Measurements from ENCODE around the gene PDLIM5. TPM values are rescaled to one million over a fixed set of nuclear protein-coding genes. Genes with fewer than 3 reads are reported as not detected.

Gene PDLIM5
- total RNA-seq, 1 donor from 2014 or later: 137 TPM

DNA sequence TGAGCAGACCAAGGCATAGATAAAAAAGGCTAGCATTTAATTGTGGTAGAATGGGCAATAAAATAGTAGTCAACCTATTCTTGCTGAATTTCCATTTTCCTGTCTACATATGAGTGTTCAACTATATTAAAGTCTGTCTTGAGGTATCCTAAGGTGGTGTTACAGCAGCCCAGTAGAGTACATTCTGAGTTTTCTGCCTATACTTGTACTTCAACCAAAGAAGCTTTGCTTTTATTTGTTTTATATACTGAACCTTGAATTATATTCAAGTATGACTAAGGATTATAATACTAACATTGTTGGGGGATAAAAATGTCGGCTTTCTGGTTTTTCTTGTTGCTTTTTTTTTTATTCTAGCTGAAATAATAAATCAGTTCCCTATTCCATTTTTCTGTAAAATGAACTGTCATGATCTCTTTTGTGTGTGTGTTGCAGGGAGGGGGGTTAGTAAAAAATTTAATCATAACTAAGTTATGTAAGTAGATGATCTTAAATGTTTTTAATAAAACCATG is 106.7 kb downstream of the PDLIM5 start:
- no peak for DNase-seq (ENCODE audit: extremely low spot score in 2 of 2)
- intact Hi-C loops (cut with DNase I): no loop called here
- Histone ChIP-seq H3K4me1 (peaks cover 48% of the 10 kb centered on the region), H3K36me3 (no peaks in the 10 kb centered on the region), H3K27me3 (no peaks in the 10 kb centered on the region), H3K27ac (no peak overlapping the region), H3K9me3 (no peaks in the 10 kb centered on the region), H3K4me3 (no peak overlapping the region)
- TF ChIP-seq POLR2A (IDR thresholded peaks at IDR 0.05): no peak
- TF ChIP-seq, protein P1, sequence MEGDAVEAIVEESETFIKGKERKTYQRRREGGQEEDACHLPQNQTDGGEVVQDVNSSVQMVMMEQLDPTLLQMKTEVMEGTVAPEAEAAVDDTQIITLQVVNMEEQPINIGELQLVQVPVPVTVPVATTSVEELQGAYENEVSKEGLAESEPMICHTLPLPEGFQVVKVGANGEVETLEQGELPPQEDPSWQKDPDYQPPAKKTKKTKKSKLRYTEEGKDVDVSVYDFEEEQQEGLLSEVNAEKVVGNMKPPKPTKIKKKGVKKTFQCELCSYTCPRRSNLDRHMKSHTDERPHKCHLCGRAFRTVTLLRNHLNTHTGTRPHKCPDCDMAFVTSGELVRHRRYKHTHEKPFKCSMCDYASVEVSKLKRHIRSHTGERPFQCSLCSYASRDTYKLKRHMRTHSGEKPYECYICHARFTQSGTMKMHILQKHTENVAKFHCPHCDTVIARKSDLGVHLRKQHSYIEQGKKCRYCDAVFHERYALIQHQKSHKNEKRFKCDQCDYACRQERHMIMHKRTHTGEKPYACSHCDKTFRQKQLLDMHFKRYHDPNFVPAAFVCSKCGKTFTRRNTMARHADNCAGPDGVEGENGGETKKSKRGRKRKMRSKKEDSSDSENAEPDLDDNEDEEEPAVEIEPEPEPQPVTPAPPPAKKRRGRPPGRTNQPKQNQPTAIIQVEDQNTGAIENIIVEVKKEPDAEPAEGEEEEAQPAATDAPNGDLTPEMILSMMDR (IDR thresholded peaks at IDR 0.05): no peak

DNA sequence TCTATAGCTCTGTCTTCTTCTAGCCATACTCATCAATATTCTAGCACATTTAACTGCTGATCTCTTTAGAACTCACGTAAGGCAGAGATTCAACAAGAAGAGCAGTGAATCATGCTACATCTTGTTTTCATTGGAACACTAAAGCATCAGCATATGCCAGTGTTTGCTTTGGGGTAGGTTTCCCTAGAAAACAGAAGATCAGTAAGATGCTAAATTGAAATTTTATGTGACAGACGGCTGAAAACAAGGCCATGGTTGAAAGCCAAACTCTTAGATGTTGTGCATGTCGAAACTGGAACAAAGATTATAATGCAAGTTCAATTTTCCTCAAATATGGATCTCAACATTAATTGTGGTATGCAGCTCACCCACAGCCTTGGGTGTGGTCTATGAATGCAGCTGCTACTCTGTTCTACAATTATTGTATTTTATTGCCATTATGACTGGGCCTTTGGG is 107.6 kb downstream of the PDLIM5 start:
- Histone ChIP-seq H3K27me3 (no peaks in the 10 kb centered on the region), H3K27ac (no peak overlapping the region), H3K4me1 (peaks cover 48% of the 10 kb centered on the region), H3K36me3 (no peaks in the 10 kb centered on the region), H3K4me3 (no peak overlapping the region), H3K9me3 (no peaks in the 10 kb centered on the region)
- no peak for DNase-seq (ENCODE audit: extremely low spot score in 2 of 2)
- TF ChIP-seq, protein P1 (IDR thresholded peaks at IDR 0.05): no peak
- TF ChIP-seq POLR2AphosphoS5 (IDR thresholded peaks at IDR 0.05; ENCODE audit: insufficient read depth in 1 of 2, low read depth in 1 of 2): peak in 1 of 2 donors; percentile 42
- intact Hi-C loops (cut with DNase I): no loop called here

DNA sequence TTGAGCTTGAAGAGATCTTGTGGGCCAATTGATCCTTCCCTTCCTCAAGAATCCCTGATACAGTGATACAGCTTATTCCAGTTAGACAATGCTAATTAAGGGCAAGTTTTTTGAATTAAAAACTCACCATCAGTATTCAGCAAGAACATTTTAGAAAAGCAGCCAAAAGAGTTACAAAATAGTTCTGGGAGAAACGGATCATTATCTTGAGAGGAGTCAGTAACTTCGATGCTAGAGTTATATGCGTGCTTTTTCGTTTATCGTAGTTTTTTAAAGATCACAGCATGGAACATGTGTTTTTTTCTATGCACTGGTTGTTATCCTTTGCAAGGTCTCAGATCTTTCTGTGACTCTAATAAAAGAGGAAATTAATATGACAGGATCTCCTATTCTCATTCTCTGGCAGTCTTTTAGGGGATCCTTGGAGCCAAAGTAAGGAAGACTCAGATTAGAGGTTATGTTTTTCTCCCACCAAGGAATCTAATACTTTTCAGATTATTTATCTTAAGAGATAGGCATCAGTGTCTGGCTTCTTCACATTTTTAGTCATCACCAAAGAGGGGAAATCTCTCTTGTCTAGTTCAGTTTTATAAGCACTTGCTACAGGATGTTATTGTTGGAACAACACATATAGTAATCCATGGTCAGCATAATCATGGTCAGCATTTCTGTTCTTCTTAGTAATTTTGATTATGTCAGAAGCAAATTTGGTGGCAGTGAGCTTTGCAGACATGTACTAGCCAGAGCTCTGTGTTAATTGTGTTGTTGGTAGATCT is 109.7 kb downstream of the PDLIM5 start:
- intact Hi-C loops (cut with DNase I): loop anchor here (10.0 kb wide), 1 partner anchor 107 kb away; the partner anchor contains the start of gene PDLIM5
- DNase-seq (ENCODE audit: extremely low spot score in 2 of 2): no peak
- Histone ChIP-seq H3K4me1 (peaks cover 48% of the 10 kb centered on the region), H3K9me3 (no peaks in the 10 kb centered on the region), H3K27ac (peak overlapping the region; percentile 2), H3K4me3 (no peak overlapping the region), H3K27me3 (no peaks in the 10 kb centered on the region), H3K36me3 (no peaks in the 10 kb centered on the region)
- TF ChIP-seq POLR2AphosphoS5 (IDR thresholded peaks at IDR 0.05; ENCODE audit: insufficient read depth in 1 of 2, low read depth in 1 of 2) (peak in 1 of 2 donors; percentile 19), POLR2A (IDR thresholded peaks at IDR 0.05) (no peak)
- TF ChIP-seq, protein P1 (IDR thresholded peaks at IDR 0.05): no peak

DNA sequence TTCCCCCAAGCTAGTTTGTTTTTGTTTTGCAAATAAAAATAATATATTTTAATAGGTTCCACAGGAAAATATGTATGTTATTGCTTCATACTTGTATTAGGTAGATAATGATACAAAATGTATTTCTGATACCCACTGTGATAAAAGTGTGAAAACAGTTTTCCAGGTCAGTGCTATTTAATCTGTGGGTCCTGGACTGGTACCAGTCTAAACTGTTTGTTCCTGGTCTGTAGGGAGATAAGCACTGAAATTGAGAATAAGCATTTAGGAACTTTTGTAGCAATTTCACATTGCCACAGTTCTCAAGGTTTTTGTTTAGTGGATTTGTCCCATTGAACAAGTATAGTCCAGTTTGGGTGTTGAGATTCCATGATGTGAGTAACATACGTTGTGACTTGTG is 110.5 kb downstream of the PDLIM5 start:
- Histone ChIP-seq H3K36me3 (no peaks in the 10 kb centered on the region), H3K4me3 (no peak overlapping the region), H3K27me3 (no peaks in the 10 kb centered on the region), H3K27ac (no peak overlapping the region), H3K9me3 (no peaks in the 10 kb centered on the region), H3K4me1 (peaks cover 48% of the 10 kb centered on the region)
- intact Hi-C loops (cut with DNase I): loop anchor here (10.0 kb wide), 1 partner anchor 107 kb away; the partner anchor contains the start of gene PDLIM5
- TF ChIP-seq, protein P1 (IDR thresholded peaks at IDR 0.05): no peak
- no peak for TF ChIP-seq POLR2AphosphoS5 (IDR thresholded peaks at IDR 0.05; ENCODE audit: insufficient read depth in 1 of 2, low read depth in 1 of 2)
- no peak for DNase-seq (ENCODE audit: extremely low spot score in 2 of 2)

DNA sequence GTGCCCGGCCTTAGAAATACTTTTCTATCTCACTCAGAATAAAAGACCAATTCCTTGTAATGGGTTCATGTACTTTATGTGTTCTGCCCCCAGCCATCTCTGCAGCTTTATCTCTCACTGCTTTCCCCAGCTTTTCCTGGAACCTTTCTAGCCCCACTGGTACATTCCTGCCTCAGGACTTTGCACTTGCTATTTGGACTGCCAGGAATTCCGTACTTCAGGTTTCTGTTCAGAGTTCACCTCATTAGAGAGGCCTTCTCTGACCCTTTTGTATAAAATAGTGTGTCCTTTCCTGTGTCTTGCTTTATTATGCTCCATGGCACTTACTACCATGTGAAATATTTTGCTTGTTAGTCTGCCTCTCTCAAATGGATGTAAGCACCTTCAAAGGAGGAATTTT is 112.5 kb downstream of the PDLIM5 start:
- no peaks in the 10 kb centered on the region for H3K9me3 ChIP-seq
- no peak for DNase-seq (ENCODE audit: extremely low spot score in 2 of 2)
- TF ChIP-seq POLR2AphosphoS5 (IDR thresholded peaks at IDR 0.05; ENCODE audit: insufficient read depth in 1 of 2, low read depth in 1 of 2) (no peak), POLR2A (IDR thresholded peaks at IDR 0.05) (no peak)
- TF ChIP-seq, protein P1 (IDR thresholded peaks at IDR 0.05): no peak
- no peaks in the 10 kb centered on the region for H3K36me3 ChIP-seq
- H3K27ac ChIP-seq: no peak overlapping the region
- no peaks in the 10 kb centered on the region for H3K27me3 ChIP-seq
- H3K4me1 ChIP-seq: peaks cover 38% of the 10 kb centered on the region
- no peak overlapping the region for H3K4me3 ChIP-seq
- intact Hi-C loops (cut with DNase I): loop anchor here (10.0 kb wide), 1 partner anchor 109 kb away; the partner anchor contains the start of gene PDLIM5

Measured in vagina (tissue), 2 donors.